ENCODE data around the gene PHLDB1. TPM values are rescaled to one million over a fixed set of nuclear protein-coding genes. Genes with fewer than 3 reads are reported as not detected.

PHLDB1 gene
- total RNA-seq, 3 donors from 2014 or later, result 79.4 to 116 (median 115) TPM

GRCh38 chr11:118703563-118704106 is 96.2 kb downstream of the PHLDB1 start:
- Histone ChIP-seq H3K9me3 (no peaks in the 10 kb centered on the region), H3K4me1 (ENCODE audit: low read depth) (no peaks in the 10 kb centered on the region), H3K36me3 (ENCODE audit: low read depth) (no peaks in the 10 kb centered on the region), H3K4me3 (no peak overlapping the region)
- TF ChIP-seq, protein P1, sequence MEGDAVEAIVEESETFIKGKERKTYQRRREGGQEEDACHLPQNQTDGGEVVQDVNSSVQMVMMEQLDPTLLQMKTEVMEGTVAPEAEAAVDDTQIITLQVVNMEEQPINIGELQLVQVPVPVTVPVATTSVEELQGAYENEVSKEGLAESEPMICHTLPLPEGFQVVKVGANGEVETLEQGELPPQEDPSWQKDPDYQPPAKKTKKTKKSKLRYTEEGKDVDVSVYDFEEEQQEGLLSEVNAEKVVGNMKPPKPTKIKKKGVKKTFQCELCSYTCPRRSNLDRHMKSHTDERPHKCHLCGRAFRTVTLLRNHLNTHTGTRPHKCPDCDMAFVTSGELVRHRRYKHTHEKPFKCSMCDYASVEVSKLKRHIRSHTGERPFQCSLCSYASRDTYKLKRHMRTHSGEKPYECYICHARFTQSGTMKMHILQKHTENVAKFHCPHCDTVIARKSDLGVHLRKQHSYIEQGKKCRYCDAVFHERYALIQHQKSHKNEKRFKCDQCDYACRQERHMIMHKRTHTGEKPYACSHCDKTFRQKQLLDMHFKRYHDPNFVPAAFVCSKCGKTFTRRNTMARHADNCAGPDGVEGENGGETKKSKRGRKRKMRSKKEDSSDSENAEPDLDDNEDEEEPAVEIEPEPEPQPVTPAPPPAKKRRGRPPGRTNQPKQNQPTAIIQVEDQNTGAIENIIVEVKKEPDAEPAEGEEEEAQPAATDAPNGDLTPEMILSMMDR (IDR thresholded peaks at IDR 0.05), result no peak
- DNase-seq, result peak in 1 of 3 donors; percentile 43
- ATAC-seq, result peak; percentile 38
- intact Hi-C loops (cut with DNase I, micrococcal nuclease), result no loop called here

GRCh38 chr11:118705111-118705741 is 97.8 kb downstream of the PHLDB1 start:
- Histone ChIP-seq H3K4me3 (no peak overlapping the region), H3K9me3 (no peaks in the 10 kb centered on the region), H3K4me1 (ENCODE audit: low read depth) (no peaks in the 10 kb centered on the region), H3K36me3 (ENCODE audit: low read depth) (no peaks in the 10 kb centered on the region)
- DNase-seq (peak in 2 of 3 donors; percentile 21 to 41), ATAC-seq (peak; percentile 59)
- TF ChIP-seq, protein P1 (IDR thresholded peaks at IDR 0.05), result no peak
- intact Hi-C loops (cut with DNase I, micrococcal nuclease), result no loop called here

- intact Hi-C loops (cut with DNase I, micrococcal nuclease), result no loop called here
- DNase-seq, result no peak
Observed at GRCh38 chr11:118705791-118706545, 98.6 kb downstream of the PHLDB1 start.

GRCh38 chr11:118706546-118706825 is 99.1 kb downstream of the PHLDB1 start:
- DNase-seq (no peak), ATAC-seq (no peak)
- no peaks in the 10 kb centered on the region for H3K36me3 ChIP-seq (ENCODE audit: low read depth)
- no peaks in the 10 kb centered on the region for H3K9me3 ChIP-seq
- intact Hi-C loops (cut with DNase I, micrococcal nuclease), result no loop called here
- H3K4me1 ChIP-seq (ENCODE audit: low read depth), result no peaks in the 10 kb centered on the region
- no peak overlapping the region for H3K4me3 ChIP-seq
- TF ChIP-seq, protein P1 (IDR thresholded peaks at IDR 0.05), result no peak

More at GRCh38 chr11:118705791-118706545, 98.6 kb downstream of the PHLDB1 start:
- TF ChIP-seq, protein P1 (IDR thresholded peaks at IDR 0.05), result no peak
- no peak overlapping the region for H3K4me3 ChIP-seq
- no peaks in the 10 kb centered on the region for H3K36me3 ChIP-seq (ENCODE audit: low read depth)
- no peaks in the 10 kb centered on the region for H3K9me3 ChIP-seq
- no peak for ATAC-seq
- no peaks in the 10 kb centered on the region for H3K4me1 ChIP-seq (ENCODE audit: low read depth)

Small RNA genes within 50 kb of the gene (microRNA-seq; reads per million reads assigned to microRNA genes)
- gene MIR6716, result not detected

Other genes starting within 250 kb of the PHLDB1 start
- 10 to 100 TPM; 42.3 to 50.1 (median 46.1) TPM for gene UBE4A, start 248.0 kb upstream of the PHLDB1 start, total RNA-seq
- 100 to 1,000 TPM; 224 to 287 (median 262) TPM for gene ATP5MG, start 206.0 kb upstream of the PHLDB1 start, total RNA-seq
- gene KMT2A, start 171.1 kb upstream of the PHLDB1 start, total RNA-seq, result 10 to 100 TPM; 49.0 to 89.3 (median 51.4) TPM
- 1 to 10 TPM in 2 of 3 donors, under 1 TPM in 1; 0.63 to 1.3 (median 1.2) TPM for gene TTC36, start 80.1 kb upstream of the PHLDB1 start, total RNA-seq
- 10 to 100 TPM in 1 of 3 donors, 1 to 10 TPM in 2; 7.8 to 18.0 (median 8.5) TPM for gene TMEM25, start 76.4 kb upstream of the PHLDB1 start, total RNA-seq
- gene IFT46, start 41.7 kb upstream of the PHLDB1 start, total RNA-seq, result 10 to 100 TPM; 10.7 to 23.0 (median 12.8) TPM
- 100 to 1,000 TPM; 126 to 134 (median 130) TPM for gene ARCN1, start 35.2 kb upstream of the PHLDB1 start, total RNA-seq
- gene TREH, start 72.0 kb downstream of the PHLDB1 start, total RNA-seq, result 1 to 10 TPM; 1.1 to 3.9 (median 2.2) TPM
- gene DDX6, start 183.5 kb downstream of the PHLDB1 start, total RNA-seq, result 100 to 1,000 TPM in 1 of 3 donors, 10 to 100 TPM in 2; 86.9 to 158 (median 97.6) TPM

Measured in mucosa of descending colon (tissue), 3 donors.